ENCODE measurements around the gene MBIP.
"Not testable (repeated sequence)": the region's sequence is repeated elsewhere in the genome, so short reads cannot be mapped to it uniquely, and the experiment has no call there.

MBIP gene

GRCh38 chr14:36340276-36340890, 19.9 kb upstream of the MBIP start:
- Histone ChIP-seq H3K9ac (ENCODE audit: low read length) (no peak overlapping the region), H3K9me2 (replicated peaks; ENCODE audit: insufficient read depth, low read length) (no peaks in the 10 kb centered on the region), H3K27me3 (ENCODE audit: low read length) (no peaks in the 10 kb centered on the region), H3F3A (ENCODE audit: insufficient read depth) (no peaks in the 10 kb centered on the region), H2AFZ (ENCODE audit: low read depth, low read length, severe bottlenecking) (no peak overlapping the region), H3K4me3 (ENCODE audit: insufficient read depth, low read length, poor library complexity, severe bottlenecking) (no peak overlapping the region), H3K27ac (ENCODE audit: low read depth, low read length) (no peak overlapping the region), H3K9me3 (ENCODE audit: insufficient read depth, low read length) (no peaks in the 10 kb centered on the region), H3K79me2 (ENCODE audit: insufficient read depth, low read length) (no peaks in the 10 kb centered on the region), H4K20me1 (ENCODE audit: low read depth, low read length) (no peaks in the 10 kb centered on the region), H3K36me3 (ENCODE audit: low read length) (no peaks in the 10 kb centered on the region), H3K4me2 (ENCODE audit: low read depth, low read length, poor library complexity, severe bottlenecking) (no peak overlapping the region)
- no peak for TF ChIP-seq EZH2phosphoT487 (conservative IDR thresholded peaks at IDR 0.05; ENCODE audit: low read length)
- no peak for TF ChIP-seq CTCF (IDR thresholded peaks at IDR 0.05; ENCODE audit: insufficient read depth, low read length, poor library complexity, severe bottlenecking)

GRCh38 chr14:36339816-36340215, 19.4 kb upstream of the MBIP start:
- no peak overlapping the region for H3K9ac ChIP-seq (ENCODE audit: low read length)
- no peaks in the 10 kb centered on the region for H3K9me2 ChIP-seq (replicated peaks; ENCODE audit: insufficient read depth, low read length)
- H3K4me3 ChIP-seq (ENCODE audit: insufficient read depth, low read length, poor library complexity, severe bottlenecking), result no peak overlapping the region
- TF ChIP-seq EZH2phosphoT487 (conservative IDR thresholded peaks at IDR 0.05; ENCODE audit: low read length) (no peak), CTCF (IDR thresholded peaks at IDR 0.05; ENCODE audit: insufficient read depth, low read length, poor library complexity, severe bottlenecking) (no peak)
- no peaks in the 10 kb centered on the region for H3K36me3 ChIP-seq (ENCODE audit: low read length)
- H3K79me2 ChIP-seq (ENCODE audit: insufficient read depth, low read length), result no peaks in the 10 kb centered on the region
- H3K27me3 ChIP-seq (ENCODE audit: low read length), result no peaks in the 10 kb centered on the region
- no peaks in the 10 kb centered on the region for H4K20me1 ChIP-seq (ENCODE audit: low read depth, low read length)
- no peaks in the 10 kb centered on the region for H3K9me3 ChIP-seq (ENCODE audit: insufficient read depth, low read length)
- H2AFZ ChIP-seq (ENCODE audit: low read depth, low read length, severe bottlenecking), result no peak overlapping the region
- H3K4me2 ChIP-seq (ENCODE audit: low read depth, low read length, poor library complexity, severe bottlenecking), result no peak overlapping the region
- H3F3A ChIP-seq (ENCODE audit: insufficient read depth), result no peaks in the 10 kb centered on the region
- H3K27ac ChIP-seq (ENCODE audit: low read depth, low read length), result no peak overlapping the region

- H3K36me3 ChIP-seq (ENCODE audit: low read length), result no peaks in the 10 kb centered on the region
- H3K79me2 ChIP-seq (ENCODE audit: insufficient read depth, low read length), result no peaks in the 10 kb centered on the region
- H3F3A ChIP-seq (ENCODE audit: insufficient read depth), result no peaks in the 10 kb centered on the region
- no peaks in the 10 kb centered on the region for H4K20me1 ChIP-seq (ENCODE audit: low read depth, low read length)
- no peaks in the 10 kb centered on the region for H3K9me2 ChIP-seq (replicated peaks; ENCODE audit: insufficient read depth, low read length)
- H3K4me3 ChIP-seq (ENCODE audit: insufficient read depth, low read length, poor library complexity, severe bottlenecking), result no peak overlapping the region
- H3K27ac ChIP-seq (ENCODE audit: low read depth, low read length), result no peak overlapping the region
- H3K27me3 ChIP-seq (ENCODE audit: low read length), result no peaks in the 10 kb centered on the region
- H3K9me3 ChIP-seq (ENCODE audit: insufficient read depth, low read length), result no peaks in the 10 kb centered on the region
- H3K9ac ChIP-seq (ENCODE audit: low read length), result no peak overlapping the region
- H3K4me2 ChIP-seq (ENCODE audit: low read depth, low read length, poor library complexity, severe bottlenecking), result no peak overlapping the region
- TF ChIP-seq EZH2phosphoT487 (conservative IDR thresholded peaks at IDR 0.05; ENCODE audit: low read length) (no peak), CTCF (IDR thresholded peaks at IDR 0.05; ENCODE audit: insufficient read depth, low read length, poor library complexity, severe bottlenecking) (no peak)
- H2AFZ ChIP-seq (ENCODE audit: low read depth, low read length, severe bottlenecking), result no peak overlapping the region
Observed at GRCh38 chr14:36333119-36333518, 12.7 kb upstream of the MBIP start.

GRCh38 chr14:36327573-36327972, 7.1 kb upstream of the MBIP start:
- not testable (repeated sequence) for H3K79me2 ChIP-seq (ENCODE audit: insufficient read depth, low read length); H3K9me3 ChIP-seq (ENCODE audit: insufficient read depth, low read length); H4K20me1 ChIP-seq (ENCODE audit: low read depth, low read length); H3K9ac ChIP-seq (ENCODE audit: low read length); H2AFZ ChIP-seq (ENCODE audit: low read depth, low read length, severe bottlenecking); H3K27me3 ChIP-seq (ENCODE audit: low read length); H3K9me2 ChIP-seq (replicated peaks; ENCODE audit: insufficient read depth, low read length); H3K27ac ChIP-seq (ENCODE audit: low read depth, low read length); H3K4me3 ChIP-seq (ENCODE audit: insufficient read depth, low read length, poor library complexity, severe bottlenecking); H3K36me3 ChIP-seq (ENCODE audit: low read length); H3K4me2 ChIP-seq (ENCODE audit: low read depth, low read length, poor library complexity, severe bottlenecking); H3F3A ChIP-seq (ENCODE audit: insufficient read depth)

Data from SU-DHL-6 (cell line).